Hematopoietic multipotent progenitor cell treated with erythropoietin and hydrocortisone succinate and interleukin-3 and kit ligand, for 4 days (in vitro differentiated cells): ENCODE measurements around the gene TINAGL1.
A peak's percentile ranks its signal among the peaks of the same experiment; 100 is the strongest.

Experiments
- DNase-seq: peaks from one replicate; pipeline ENCODE4 v3.0.0-alpha.2; 2015

TINAGL1 gene

DNA sequence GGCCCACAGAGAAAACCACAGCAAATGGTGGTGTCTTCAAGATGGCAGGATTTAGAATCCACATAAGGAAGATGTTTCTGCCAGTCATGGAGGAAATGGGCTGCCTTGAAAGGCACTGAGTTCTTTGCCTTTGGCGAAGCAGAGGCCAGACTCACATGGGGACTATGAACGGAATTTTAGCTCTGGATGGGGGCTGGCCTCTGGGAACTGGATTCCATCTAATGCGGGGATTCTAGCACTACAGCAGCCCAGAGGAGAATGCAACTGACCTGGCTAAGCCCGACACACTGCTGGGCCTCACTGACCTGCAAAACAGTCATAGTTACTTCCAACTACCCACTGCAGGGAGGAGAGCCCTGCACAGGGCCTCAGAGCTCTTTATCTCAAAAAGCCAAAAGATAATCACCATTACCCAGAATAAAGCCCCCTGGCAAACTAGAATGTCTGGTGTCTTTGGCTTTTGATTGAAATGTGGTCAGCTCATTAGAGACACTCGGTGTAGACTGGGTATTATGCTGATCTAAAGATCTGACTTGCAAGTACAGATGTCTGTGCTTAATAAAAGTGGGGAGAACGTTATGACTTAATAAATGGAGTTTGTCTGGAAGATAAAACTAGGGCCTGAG is 52.7 kb downstream of the TINAGL1 start:
- peak; percentile 29 for DNase-seq

DNA sequence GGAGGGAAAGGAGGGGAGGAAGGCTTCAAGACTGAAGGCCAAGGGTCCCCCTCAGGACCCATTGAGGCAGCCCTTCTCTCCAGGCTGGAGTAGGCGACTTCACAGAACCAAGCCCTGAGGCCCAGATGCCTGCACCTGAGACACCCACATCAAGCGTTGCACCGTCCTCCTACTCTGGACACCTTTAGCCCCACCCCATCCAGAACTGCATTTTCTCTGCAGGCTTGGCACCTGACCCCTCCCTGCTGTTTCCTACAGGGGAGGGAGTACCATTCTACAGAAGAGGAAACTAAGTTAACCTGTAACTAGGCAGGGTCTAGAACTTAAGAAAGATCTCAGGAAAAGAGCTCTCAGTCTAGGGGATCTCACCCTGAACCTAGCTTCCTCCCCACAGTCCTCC is 56.3 kb downstream of the TINAGL1 start:
- no peak for DNase-seq

DNA sequence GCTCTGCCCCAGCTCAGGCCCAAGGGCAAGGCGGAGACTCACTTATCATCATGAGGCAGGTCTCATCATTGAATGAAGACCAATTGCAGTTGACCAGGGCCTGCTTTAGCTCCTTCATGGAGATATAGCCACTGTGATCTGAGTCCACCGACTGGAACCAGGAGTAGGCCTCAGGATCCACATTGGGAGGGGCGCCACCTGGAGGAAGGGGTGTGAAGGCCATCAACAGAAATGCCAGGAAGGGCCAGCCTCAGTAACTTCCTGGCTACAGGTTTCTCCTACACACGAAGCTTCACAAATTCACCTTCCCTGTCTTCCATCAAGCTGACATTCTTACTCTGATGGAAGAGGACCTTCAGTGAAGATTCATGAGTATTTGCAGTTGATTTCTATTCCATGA is 56.8 kb downstream of the TINAGL1 start:
- DNase-seq, result peak; percentile 72
